GM20000 (cell line): ENCODE results near the gene GJB3.

Experiments used
- DNase-seq: peaks from one replicate; pipeline ENCODE4 v3.0.0; 2012; ENCODE audit warnings: low spot score
- CTCF ChIP-seq: IDR thresholded peaks from 2 replicates; pipeline ENCODE4 v1.5.1; 2012; ENCODE audit warnings: mild to moderate bottlenecking, control low read depth; ENCODE audit errors: extremely low read depth, missing control alignments

The GJB3 gene

GRCh38 chr1:34774957-34775356 lies 6.1 kb upstream of the GJB3 start:
- DNase-seq: no peak
- no peak for TF ChIP-seq CTCF

- TF ChIP-seq CTCF: no peak
- no peak for DNase-seq
Measured at GRCh38 chr1:34776911-34777310, 4.1 kb upstream of the GJB3 start.

GRCh38 chr1:34777519-34778321 lies 3.3 kb upstream of the GJB3 start:
- DNase-seq: no peak
- TF ChIP-seq CTCF: no peak

- TF ChIP-seq CTCF: no peak
- DNase-seq: no peak
Measured at GRCh38 chr1:34778381-34778780, 2.6 kb upstream of the GJB3 start.

- DNase-seq: no peak
- TF ChIP-seq CTCF: no peak
Measured at GRCh38 chr1:34779005-34779404, 2.0 kb upstream of the GJB3 start.

GRCh38 chr1:34779526-34779925 lies 1.5 kb upstream of the GJB3 start:
- no peak for TF ChIP-seq CTCF

GRCh38 chr1:34779962-34780361 lies 1.1 kb upstream of the GJB3 start:
- TF ChIP-seq CTCF: no peak
- DNase-seq: no peak

More at GRCh38 chr1:34779526-34779925, 1.5 kb upstream of the GJB3 start:
- DNase-seq: no peak
